HepG2 (cell line): ENCODE data around the gene ENAH.

Experiments used
- BRD4 ChIP-seq: sonication (generic); formaldehyde crosslinking; IDR thresholded peaks from 2 replicates; pipeline ENCODE4 v1.4.0; 2020; ENCODE audit warnings: missing genetic modification reagents
- REL ChIP-seq: sonication (generic); formaldehyde crosslinking; conservative IDR thresholded peaks from 2 replicates; pipeline ENCODE4 v1.8.0; 2022; ENCODE audit warnings: mild to moderate bottlenecking, missing genetic modification reagents, moderate library complexity
- TCF12 ChIP-seq, 2 experiments: fragments of 450-650 bp in 1 of 2; sonication (generic) in 1 of 2; formaldehyde crosslinking in 1 of 2; IDR thresholded peaks; 2 replicates each; pipeline versions ENCODE4 v1.6.1 to v1.8.0; 2017 to 2022; ENCODE audit warnings: antibody characterized with exemption in 1 of 2, mild to moderate bottlenecking in 1 of 2, missing genetic modification reagents in 1 of 2, moderate library complexity in 1 of 2

GRCh38 chr1:225544263-225544662 is 108.7 kb downstream of the ENAH start:
- TF ChIP-seq TCF12 (IDR thresholded peaks at IDR 0.05) (no peak), TCF12 (CRISPR knock-in tag; IDR thresholded peaks at IDR 0.05) (no peak), REL (CRISPR knock-in tag) (no peak), BRD4 (CRISPR knock-in tag) (no peak)
